Measurements from ENCODE around the gene B4GALNT1. TPM values are rescaled to one million over a fixed set of nuclear protein-coding genes. Genes with fewer than 3 reads are reported as not detected.

B4GALNT1 gene
- total and polyA plus RNA-seq, 9 of the 15 experiments (the other 6 are each of a cell fraction or from before 2014, with no cell fraction given), result 1.0 to 32.2 (median 9.8) TPM

GRCh38 chr12:57632958-57633840, at the start of gene B4GALNT1 (continued):
- no peak; the same call in 1 of the 2 replicates for TF ChIP-seq RERE (CRISPR knock-in tag; IDR thresholded peaks at IDR 0.05; ENCODE audit: borderline replicate concordance)
- TF ChIP-seq ZNF77 (CRISPR knock-in tag; IDR thresholded peaks at IDR 0.05), result no peak
- TF ChIP-seq ARHGAP35 (IDR thresholded peaks at IDR 0.05; ENCODE audit: partially characterized antibody), result no peak
- TF ChIP-seq CLOCK (CRISPR knock-in tag; IDR thresholded peaks at IDR 0.05; ENCODE audit: borderline replicate concordance), result no peak
- no peak for TF ChIP-seq OTX1 (CRISPR knock-in tag; IDR thresholded peaks at IDR 0.05)
- no peak for TF ChIP-seq CREM (IDR thresholded peaks at IDR 0.05; ENCODE audit: low read depth)
- TF ChIP-seq POLR3A (IDR thresholded peaks at IDR 0.05; ENCODE audit: borderline replicate concordance, extremely low read depth, insufficient read depth, insufficient read length), result no peak
- no peak for TF ChIP-seq ARID3A (IDR thresholded peaks at IDR 0.05; ENCODE audit: borderline replicate concordance, low read depth, low read length)
- TF ChIP-seq ZNF584 (CRISPR knock-in tag; IDR thresholded peaks at IDR 0.05; ENCODE audit: low read depth), result no peak
- no peak for TF ChIP-seq ZBTB8A (IDR thresholded peaks at IDR 0.05; ENCODE audit: partially characterized antibody)
- 0 out of 2 replicates have a peak, but pooled peaks have one; percentile 33 for TF ChIP-seq ZNF395 (CRISPR knock-in tag; IDR thresholded peaks at IDR 0.05)
- TF ChIP-seq CBX5 (IDR thresholded peaks at IDR 0.05; ENCODE audit: borderline replicate concordance, low read depth), result no peak
- no peak for TF ChIP-seq IRF9 (tag; IDR thresholded peaks at IDR 0.05)
